ENCODE measurements around the gene KIF16B.

- TF ChIP-seq ZNF670 (tag by site-specific recombination; IDR thresholded peaks at IDR 0.05; ENCODE audit: low read depth) (no peak), ZSCAN23 (tag by site-specific recombination; IDR thresholded peaks at IDR 0.05) (no peak), ZSCAN30 (tag by site-specific recombination; IDR thresholded peaks at IDR 0.05) (no peak), ZNF184 (tag by site-specific recombination; IDR thresholded peaks at IDR 0.05) (no peak), TSHZ1 (tag by site-specific recombination; IDR thresholded peaks at IDR 0.05; ENCODE audit: borderline replicate concordance) (no peak), ZNF473 (tag by site-specific recombination; IDR thresholded peaks at IDR 0.05) (no peak), ZNF558 (tag by site-specific recombination; IDR thresholded peaks at IDR 0.05) (no peak), ZNF513 (tag by site-specific recombination; IDR thresholded peaks at IDR 0.05) (no peak)
Observed at GRCh38 chr20:16451982-16452381, 121.3 kb downstream of the KIF16B start.

Measured in HEK293 (cell line).